Tibial artery (tissue), 4 donors: ENCODE results near the gene GABBR2.
A peak's percentile ranks its signal among the peaks of the same experiment; 100 is the strongest.
"Not testable (repeated sequence)": the region's sequence is repeated elsewhere in the genome, so short reads cannot be mapped to it uniquely, and the experiment has no call there.

Source experiments
- DNase-seq, 2 donors: peaks; one replicate each; pipeline ENCODE4 v3.0.0-alpha.2; 2019
- H3K27ac ChIP-seq, 2 donors: fragments of 200-600 bp; sonication (generic) in 1 of 2; 1 replicate in 1 of 2; 2 replicates in 1 of 2; pipeline ENCODE4 v1.5.1; 2018 to 2019; ENCODE audit warnings: mild to moderate bottlenecking in 1 of 2
- H3K27me3 ChIP-seq, 2 donors: fragments of 200-600 bp; sonication (generic) in 1 of 2; one replicate each; pipeline versions ENCODE4 v1.5.1 to v1.6.0; 2016 to 2019
- H3K36me3 ChIP-seq, 3 donors: fragments of 200-600 bp; sonication (generic) in 2 of 3; one replicate each; pipeline ENCODE4 v1.5.1; 2016 to 2019; ENCODE audit warnings: mild to moderate bottlenecking in 2 of 3
- H3K4me1 ChIP-seq, 4 donors: fragments of 200-600 bp; sonication (generic) in 2 of 4; 1 replicate in 3 of 4; 2 replicates in 1 of 4; pipeline ENCODE4 v1.5.1; 2016 to 2019
- H3K4me3 ChIP-seq, 2 donors: fragments of 200-600 bp; sonication (generic) in 1 of 2; 1 replicate in 1 of 2; 2 replicates in 1 of 2; pipeline ENCODE4 v1.5.1; 2018 to 2019; ENCODE audit warnings: mild to moderate bottlenecking in 2 of 2
- H3K9me3 ChIP-seq, 3 donors: fragments of 200-600 bp; sonication (generic) in 1 of 3; one replicate each; pipeline ENCODE4 v1.5.1; 2016 to 2019
- intact Hi-C: fragments of 100-400 bp; cut with DNase I; formaldehyde crosslinking; loops from one replicate; pipeline ENCODE4 v1.15.0; 2023; ENCODE audit warnings: low total_unique reads
- TF ChIP-seq, protein P1 (sequence below), 2 experiments: fragments of 200-600 bp in 1 of 2; fragments of 450-650 bp in 1 of 2; IDR thresholded peaks; one replicate each; pipeline ENCODE4 v1.5.1; 2017 to 2019; ENCODE audit warnings: antibody characterized with exemption in 2 of 2, mild to moderate bottlenecking in 1 of 2, moderate library complexity in 1 of 2

The GABBR2 gene

DNA sequence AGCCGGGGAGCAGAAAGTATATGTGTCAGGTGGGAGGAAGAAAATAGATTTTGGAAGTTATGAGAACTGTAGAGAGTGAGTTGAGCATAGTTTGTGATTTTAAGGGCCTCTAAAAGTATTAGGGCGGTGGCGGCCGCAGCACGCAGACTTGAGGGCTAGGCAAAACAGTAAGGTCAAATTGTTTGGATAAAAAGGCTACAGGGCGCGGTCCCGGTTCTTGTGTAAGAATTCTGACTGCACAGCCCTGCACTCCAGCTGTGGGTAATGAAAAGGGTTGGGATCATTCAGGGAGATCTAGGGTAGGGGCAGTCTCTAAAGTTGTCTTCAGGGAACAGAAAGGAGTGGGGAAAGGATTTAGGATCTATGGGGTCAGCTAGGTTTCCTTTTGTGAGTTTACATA is 441.2 kb downstream of the GABBR2 start:
- H3K4me3 ChIP-seq, H3K36me3 ChIP-seq, H3K27ac ChIP-seq, DNase-seq, H3K4me1 ChIP-seq, intact Hi-C loops, H3K9me3 ChIP-seq, H3K27me3 ChIP-seq: not testable (repeated sequence)

- TF ChIP-seq, protein P1, sequence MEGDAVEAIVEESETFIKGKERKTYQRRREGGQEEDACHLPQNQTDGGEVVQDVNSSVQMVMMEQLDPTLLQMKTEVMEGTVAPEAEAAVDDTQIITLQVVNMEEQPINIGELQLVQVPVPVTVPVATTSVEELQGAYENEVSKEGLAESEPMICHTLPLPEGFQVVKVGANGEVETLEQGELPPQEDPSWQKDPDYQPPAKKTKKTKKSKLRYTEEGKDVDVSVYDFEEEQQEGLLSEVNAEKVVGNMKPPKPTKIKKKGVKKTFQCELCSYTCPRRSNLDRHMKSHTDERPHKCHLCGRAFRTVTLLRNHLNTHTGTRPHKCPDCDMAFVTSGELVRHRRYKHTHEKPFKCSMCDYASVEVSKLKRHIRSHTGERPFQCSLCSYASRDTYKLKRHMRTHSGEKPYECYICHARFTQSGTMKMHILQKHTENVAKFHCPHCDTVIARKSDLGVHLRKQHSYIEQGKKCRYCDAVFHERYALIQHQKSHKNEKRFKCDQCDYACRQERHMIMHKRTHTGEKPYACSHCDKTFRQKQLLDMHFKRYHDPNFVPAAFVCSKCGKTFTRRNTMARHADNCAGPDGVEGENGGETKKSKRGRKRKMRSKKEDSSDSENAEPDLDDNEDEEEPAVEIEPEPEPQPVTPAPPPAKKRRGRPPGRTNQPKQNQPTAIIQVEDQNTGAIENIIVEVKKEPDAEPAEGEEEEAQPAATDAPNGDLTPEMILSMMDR (IDR thresholded peaks at IDR 0.05) = no peak
- no peaks in the 10 kb centered on the region for H3K4me1 ChIP-seq
- no peak for DNase-seq
- H3K4me3 ChIP-seq = no peak overlapping the region
- H3K27ac ChIP-seq = no peak overlapping the region
- H3K9me3 ChIP-seq = no peaks in the 10 kb centered on the region
- intact Hi-C loops = no loop called here
- H3K36me3 ChIP-seq = no peaks in the 10 kb centered on the region
- H3K27me3 ChIP-seq = peaks cover 0 to 10% of the 10 kb centered on the region in 2 donors
These were observed 444.2 kb downstream of the GABBR2 start for GRCh38 chr9:98264516-98264915.

GRCh38 chr9:98263482-98264357 is 445.0 kb downstream of the GABBR2 start:
- peak; percentile 71 to 81 for DNase-seq
- H3K27me3 ChIP-seq = peaks cover 0 to 10% of the 10 kb centered on the region in 2 donors
- intact Hi-C loops = loop anchor here (2.0 kb wide), 1 partner anchor 59 kb away; no protein-coding TSS in a partner anchor
- no peaks in the 10 kb centered on the region for H3K36me3 ChIP-seq
- H3K4me3 ChIP-seq = no peak overlapping the region
- H3K27ac ChIP-seq = no peak overlapping the region
- H3K4me1 ChIP-seq = no peaks in the 10 kb centered on the region
- TF ChIP-seq, protein P1 (IDR thresholded peaks at IDR 0.05) = peak; percentile 88 to 90
- H3K9me3 ChIP-seq = no peaks in the 10 kb centered on the region

DNA sequence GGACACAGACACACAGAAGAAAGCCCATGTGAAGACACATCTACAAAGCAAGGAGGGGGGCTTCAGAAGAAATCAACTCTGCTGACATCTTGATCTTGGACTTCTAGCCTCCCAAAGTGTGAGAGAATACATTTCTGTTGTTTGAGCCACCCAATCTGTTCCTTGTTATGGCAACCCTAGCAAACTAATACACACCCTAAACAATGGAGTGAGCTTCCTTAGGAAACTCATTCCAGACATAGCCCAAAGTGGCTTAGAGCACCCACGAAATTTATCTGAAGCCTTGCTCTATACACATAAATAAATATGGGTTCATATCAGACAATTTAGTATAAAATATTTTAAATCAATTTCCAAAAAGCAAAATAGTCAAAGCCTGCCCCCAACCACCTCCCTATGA is 445.7 kb downstream of the GABBR2 start:
- Histone ChIP-seq H3K36me3 (no peaks in the 10 kb centered on the region), H3K9me3 (no peaks in the 10 kb centered on the region), H3K4me3 (no peak overlapping the region), H3K27me3 (peaks cover 0 to 10% of the 10 kb centered on the region in 2 donors), H3K27ac (no peak overlapping the region), H3K4me1 (no peaks in the 10 kb centered on the region)
- TF ChIP-seq, protein P1 (IDR thresholded peaks at IDR 0.05) = no peak
- intact Hi-C loops = loop anchor here (2.0 kb wide), 1 partner anchor 58 kb away; no protein-coding TSS in a partner anchor
- no peak for DNase-seq

DNA sequence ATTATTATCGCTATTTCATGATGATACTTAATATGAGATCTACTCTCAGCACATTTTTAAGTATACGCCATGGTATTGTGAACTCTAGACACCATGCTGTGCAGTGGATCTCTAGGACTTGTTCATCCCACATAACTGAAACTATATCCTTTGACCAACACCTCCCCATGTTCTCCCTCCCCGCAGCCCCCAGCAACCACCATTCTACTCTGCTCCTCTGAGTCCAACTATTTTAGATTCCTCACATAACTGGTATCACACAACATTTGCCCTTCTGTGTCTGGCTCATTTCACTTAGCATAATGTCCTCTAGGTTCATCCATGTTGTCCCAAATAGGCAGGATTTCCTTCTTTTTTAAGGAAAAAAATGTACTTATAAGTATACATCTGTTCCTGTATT is 446.7 kb downstream of the GABBR2 start:
- intact Hi-C loops = loop anchor here (2.0 kb wide), 1 partner anchor 57 kb away; no protein-coding TSS in a partner anchor
- peaks cover 0 to under 1% (median under 1%) of the 10 kb centered on the region in 4 donors for H3K4me1 ChIP-seq
- no peak for DNase-seq
- TF ChIP-seq, protein P1 (IDR thresholded peaks at IDR 0.05) = no peak
- no peaks in the 10 kb centered on the region for H3K36me3 ChIP-seq
- no peak overlapping the region for H3K4me3 ChIP-seq
- H3K9me3 ChIP-seq = no peaks in the 10 kb centered on the region
- H3K27me3 ChIP-seq = peaks cover 0 to 10% of the 10 kb centered on the region in 2 donors
- no peak overlapping the region for H3K27ac ChIP-seq

DNA sequence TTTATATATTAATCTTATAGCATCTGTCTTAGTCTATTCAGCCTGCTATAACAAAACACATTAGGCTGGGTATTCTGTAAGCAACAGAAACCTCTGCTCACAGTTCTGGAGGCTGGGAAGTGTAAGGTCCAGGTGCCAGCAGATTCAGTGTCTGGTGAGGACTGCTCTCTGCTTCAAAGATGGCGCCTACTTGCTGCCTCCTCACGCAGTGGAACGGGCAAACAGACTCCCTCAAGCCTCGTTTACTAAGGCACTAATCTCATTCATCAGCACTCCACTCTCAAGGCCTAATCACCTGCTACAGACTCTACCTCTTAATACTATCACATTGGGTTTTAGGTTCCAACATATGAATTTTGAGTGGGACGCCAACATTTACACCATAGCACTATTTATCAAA is 448.1 kb downstream of the GABBR2 start:
- no peaks in the 10 kb centered on the region for H3K36me3 ChIP-seq
- H3K4me3 ChIP-seq = no peak overlapping the region
- peaks cover 0 to 9% (median 4%) of the 10 kb centered on the region in 4 donors for H3K4me1 ChIP-seq
- peaks cover 0 to 10% of the 10 kb centered on the region in 2 donors for H3K27me3 ChIP-seq
- H3K27ac ChIP-seq = no peak overlapping the region
- intact Hi-C loops = no loop called here
- TF ChIP-seq, protein P1 (IDR thresholded peaks at IDR 0.05) = no peak
- no peak for DNase-seq
- no peaks in the 10 kb centered on the region for H3K9me3 ChIP-seq
